ENCODE measurements around the gene ACOT7.

Gene ACOT7

GRCh38 chr1:6343506-6344405, 49.8 kb downstream of the ACOT7 start:
- DNase-seq (ENCODE audit: low read depth), result no peak

GRCh38 chr1:6342056-6342455, 51.5 kb downstream of the ACOT7 start:
- DNase-seq (ENCODE audit: low read depth), result no peak

GRCh38 chr1:6338695-6339094, 54.9 kb downstream of the ACOT7 start:
- DNase-seq (ENCODE audit: low read depth), result no peak

GRCh38 chr1:6336776-6337622, 56.6 kb downstream of the ACOT7 start:
- no peak for DNase-seq (ENCODE audit: low read depth)

GRCh38 chr1:6334261-6334993, 59.1 kb downstream of the ACOT7 start:
- no peak for DNase-seq (ENCODE audit: low read depth)

GRCh38 chr1:6332821-6333220, 60.7 kb downstream of the ACOT7 start:
- DNase-seq (ENCODE audit: low read depth), result no peak

- no peak for DNase-seq (ENCODE audit: low read depth)
Measured at GRCh38 chr1:6331543-6332273, 61.9 kb downstream of the ACOT7 start.

GRCh38 chr1:6330410-6330911, 63.1 kb downstream of the ACOT7 start:
- no peak for DNase-seq (ENCODE audit: low read depth)

- DNase-seq (ENCODE audit: low read depth), result no peak
Measured at GRCh38 chr1:6329851-6330250, 63.7 kb downstream of the ACOT7 start.

- no peak for DNase-seq (ENCODE audit: low read depth)
Measured at GRCh38 chr1:6329396-6329795, 64.2 kb downstream of the ACOT7 start.

- no peak for DNase-seq (ENCODE audit: low read depth)
Measured at GRCh38 chr1:6328696-6329095, 64.9 kb downstream of the ACOT7 start.

GRCh38 chr1:6328091-6328490, 65.5 kb downstream of the ACOT7 start:
- no peak for DNase-seq (ENCODE audit: low read depth)

GRCh38 chr1:6325482-6325881, 68.1 kb downstream of the ACOT7 start:
- DNase-seq (ENCODE audit: low read depth), result no peak

GRCh38 chr1:6322161-6322560, 71.4 kb downstream of the ACOT7 start:
- DNase-seq (ENCODE audit: low read depth), result no peak

GRCh38 chr1:6321205-6321604, 72.4 kb downstream of the ACOT7 start:
- DNase-seq (ENCODE audit: low read depth), result no peak

GRCh38 chr1:6317098-6317760, 76.3 kb downstream of the ACOT7 start:
- DNase-seq (ENCODE audit: low read depth), result no peak

GRCh38 chr1:6316240-6317097, 77.1 kb downstream of the ACOT7 start:
- DNase-seq (ENCODE audit: low read depth), result no peak

GRCh38 chr1:6314503-6314902, 79.1 kb downstream of the ACOT7 start:
- DNase-seq (ENCODE audit: low read depth), result no peak

- no peak for DNase-seq (ENCODE audit: low read depth)
Measured at GRCh38 chr1:6313393-6314200, 80.0 kb downstream of the ACOT7 start.

Data from stimulated activated CD8-positive, alpha-beta memory T cell treated with anti-CD3 and anti-CD28 coated beads, Interleukin-12 subunit alpha, Interleukin-12 subunit beta, amount 100 ng/mL, for 4 hours (primary cell).